ENCODE results near the gene TAMM41.

The TAMM41 gene

DNA sequence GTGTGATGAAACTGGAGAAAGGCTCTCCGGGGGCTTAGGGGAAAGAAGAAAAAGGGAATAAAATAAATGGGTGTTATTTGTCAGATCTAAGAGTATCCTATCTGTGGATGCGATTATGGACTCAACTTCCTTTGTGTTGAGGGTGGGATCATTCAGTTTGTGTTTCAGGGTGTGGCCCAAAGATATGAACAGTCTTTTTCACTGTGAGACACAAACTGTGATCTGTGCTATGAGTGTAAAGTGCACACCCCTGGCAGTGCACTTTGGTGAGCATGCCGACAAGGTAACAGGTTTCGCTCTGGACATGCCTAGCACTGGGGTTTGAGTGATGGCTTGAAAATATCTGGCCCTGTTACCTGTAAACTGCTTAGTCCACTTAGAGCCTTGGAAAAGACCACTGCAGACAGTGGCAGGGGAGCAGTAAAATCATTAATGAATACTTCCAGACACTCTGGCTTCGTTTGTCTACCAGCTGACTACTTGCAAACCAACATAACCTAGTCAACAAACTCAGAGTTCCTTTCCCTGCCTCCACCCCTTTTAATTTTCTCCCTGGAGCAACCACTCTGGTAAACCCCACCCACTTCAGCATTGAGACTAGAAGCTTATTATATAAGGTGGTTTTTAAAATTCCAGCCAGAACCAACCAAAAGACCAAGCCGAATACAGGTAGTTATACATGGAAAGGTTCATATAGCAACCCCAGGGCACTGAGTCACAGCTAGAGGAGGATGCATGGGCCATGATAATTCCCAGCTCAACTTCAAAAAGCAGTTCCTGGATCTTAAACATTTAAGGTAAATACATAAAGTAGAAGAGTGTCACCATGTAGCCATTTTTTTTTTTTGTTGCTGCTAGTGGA lies 55.1 kb downstream of the TAMM41 start:
- no peak for DNase-seq (ENCODE audit: low read depth)
- no peak overlapping the region for H3K4me3 ChIP-seq (ENCODE audit: low read depth, low read length)
- TF ChIP-seq, protein P1, sequence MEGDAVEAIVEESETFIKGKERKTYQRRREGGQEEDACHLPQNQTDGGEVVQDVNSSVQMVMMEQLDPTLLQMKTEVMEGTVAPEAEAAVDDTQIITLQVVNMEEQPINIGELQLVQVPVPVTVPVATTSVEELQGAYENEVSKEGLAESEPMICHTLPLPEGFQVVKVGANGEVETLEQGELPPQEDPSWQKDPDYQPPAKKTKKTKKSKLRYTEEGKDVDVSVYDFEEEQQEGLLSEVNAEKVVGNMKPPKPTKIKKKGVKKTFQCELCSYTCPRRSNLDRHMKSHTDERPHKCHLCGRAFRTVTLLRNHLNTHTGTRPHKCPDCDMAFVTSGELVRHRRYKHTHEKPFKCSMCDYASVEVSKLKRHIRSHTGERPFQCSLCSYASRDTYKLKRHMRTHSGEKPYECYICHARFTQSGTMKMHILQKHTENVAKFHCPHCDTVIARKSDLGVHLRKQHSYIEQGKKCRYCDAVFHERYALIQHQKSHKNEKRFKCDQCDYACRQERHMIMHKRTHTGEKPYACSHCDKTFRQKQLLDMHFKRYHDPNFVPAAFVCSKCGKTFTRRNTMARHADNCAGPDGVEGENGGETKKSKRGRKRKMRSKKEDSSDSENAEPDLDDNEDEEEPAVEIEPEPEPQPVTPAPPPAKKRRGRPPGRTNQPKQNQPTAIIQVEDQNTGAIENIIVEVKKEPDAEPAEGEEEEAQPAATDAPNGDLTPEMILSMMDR (IDR thresholded peaks at IDR 0.05; ENCODE audit: control insufficient read depth, extremely low read depth, insufficient read depth): no peak

DNA sequence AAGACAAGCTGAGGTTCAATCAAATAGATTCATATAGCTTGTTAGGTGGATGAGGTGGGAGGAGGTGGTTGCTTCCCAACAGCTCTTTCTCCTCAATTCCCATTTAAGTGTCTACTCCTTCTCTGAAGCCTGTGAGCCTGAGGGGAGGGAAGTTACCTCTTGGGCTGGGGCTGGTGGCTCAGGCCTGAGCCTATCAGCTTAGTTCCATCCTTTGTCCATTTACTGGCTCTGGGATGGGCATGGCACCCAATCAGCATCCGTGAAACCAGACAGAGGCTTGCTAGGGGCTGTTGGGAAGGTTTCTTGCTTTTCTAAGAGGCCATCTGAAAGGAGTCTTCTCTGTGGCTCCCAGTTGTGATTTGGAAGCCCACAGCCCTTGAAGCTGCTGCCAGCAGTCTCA lies 57.3 kb downstream of the TAMM41 start:
- no peak for DNase-seq (ENCODE audit: low read depth)
- no peak overlapping the region for H3K4me3 ChIP-seq (ENCODE audit: low read depth, low read length)
- TF ChIP-seq, protein P1 (IDR thresholded peaks at IDR 0.05; ENCODE audit: control insufficient read depth, extremely low read depth, insufficient read depth): no peak

DNA sequence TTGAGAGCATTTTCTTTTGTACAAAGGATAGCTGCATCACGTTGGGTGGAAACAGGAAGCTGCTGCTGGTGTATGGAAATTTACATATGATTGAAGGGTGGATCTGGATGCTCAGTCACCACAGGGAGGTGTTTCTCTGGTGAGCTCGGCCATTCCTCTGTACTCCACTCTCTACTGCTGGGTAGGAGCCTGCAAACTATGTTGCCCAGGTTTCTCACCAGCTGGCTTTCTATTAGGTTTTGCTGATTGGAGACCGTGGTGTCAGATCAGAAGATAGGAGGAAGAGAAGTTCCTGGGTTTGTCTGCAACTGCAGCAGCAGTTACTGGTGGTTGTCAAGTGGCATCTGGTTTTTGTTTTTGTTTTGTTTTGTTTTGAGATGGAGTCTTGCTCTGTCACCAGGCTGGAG lies 61.7 kb downstream of the TAMM41 start:
- no peak overlapping the region for H3K4me3 ChIP-seq (ENCODE audit: low read depth, low read length)
- TF ChIP-seq, protein P1 (IDR thresholded peaks at IDR 0.05; ENCODE audit: control insufficient read depth, extremely low read depth, insufficient read depth): no peak
- no peak for DNase-seq (ENCODE audit: low read depth)

DNA sequence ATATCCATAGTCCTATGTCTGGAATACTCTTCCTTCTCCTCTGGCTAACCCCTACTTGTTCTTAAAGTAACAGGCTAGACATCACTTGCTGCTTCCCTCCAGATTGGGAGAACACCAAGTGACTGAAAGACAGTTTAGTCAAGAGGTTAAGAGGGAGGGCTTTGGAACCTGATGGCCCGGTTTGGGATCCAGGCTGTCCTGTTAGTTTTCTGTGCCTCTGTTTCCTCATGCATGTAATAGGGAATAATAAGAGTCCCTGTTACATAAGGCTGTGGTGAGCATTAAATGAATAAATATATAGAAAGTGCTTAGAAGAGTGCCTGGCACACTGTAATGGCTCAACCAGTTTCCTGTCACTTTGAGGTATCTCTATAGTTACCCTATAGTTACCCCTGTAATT lies 66.3 kb downstream of the TAMM41 start:
- TF ChIP-seq, protein P1 (IDR thresholded peaks at IDR 0.05; ENCODE audit: control insufficient read depth, extremely low read depth, insufficient read depth): no peak
- DNase-seq (ENCODE audit: low read depth): no peak
- H3K4me3 ChIP-seq (ENCODE audit: low read depth, low read length): no peak overlapping the region

DNA sequence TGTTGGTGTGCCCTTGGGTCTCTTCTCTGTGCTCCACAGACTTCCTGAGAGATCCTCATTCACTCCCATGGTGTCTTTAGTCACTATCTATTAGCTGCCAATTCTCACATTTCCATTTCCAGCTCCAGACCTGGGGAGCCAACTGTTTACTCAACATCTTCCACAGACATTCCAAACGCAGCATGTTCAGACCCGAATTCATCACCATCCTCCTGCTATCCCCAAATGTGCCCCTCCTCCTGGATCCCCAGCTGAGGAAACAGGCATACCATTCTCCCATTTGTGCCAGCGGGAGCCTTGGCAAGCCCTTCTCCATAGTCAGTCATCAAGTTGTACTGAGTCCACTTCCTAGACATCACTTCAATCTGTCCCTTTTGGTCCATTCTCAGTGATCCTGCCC lies 67.1 kb downstream of the TAMM41 start:
- TF ChIP-seq, protein P1 (IDR thresholded peaks at IDR 0.05; ENCODE audit: control insufficient read depth, extremely low read depth, insufficient read depth): no peak
- DNase-seq (ENCODE audit: low read depth): no peak
- no peak overlapping the region for H3K4me3 ChIP-seq (ENCODE audit: low read depth, low read length)

DNA sequence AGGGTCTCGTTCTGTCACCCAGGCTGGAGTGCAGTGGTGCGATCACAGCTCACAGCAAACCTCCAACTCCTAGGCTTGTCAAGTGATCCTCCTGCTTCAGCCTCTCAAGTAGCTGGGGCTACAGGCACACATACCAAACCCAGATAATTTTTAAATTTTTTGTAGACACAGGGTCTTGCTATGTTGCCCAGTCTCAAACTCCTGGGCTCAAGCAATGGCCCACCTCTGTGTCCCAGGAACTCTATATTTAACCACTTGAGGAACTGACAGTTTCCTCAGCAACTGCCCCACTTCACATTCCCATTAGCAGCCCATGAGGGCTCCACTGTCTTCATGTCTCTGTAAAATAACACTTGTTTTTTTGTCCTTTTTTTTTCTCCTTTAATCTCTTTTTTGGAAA lies 68.4 kb downstream of the TAMM41 start:
- no peak for DNase-seq (ENCODE audit: low read depth)
- H3K4me3 ChIP-seq (ENCODE audit: low read depth, low read length): no peak overlapping the region
- TF ChIP-seq, protein P1 (IDR thresholded peaks at IDR 0.05; ENCODE audit: control insufficient read depth, extremely low read depth, insufficient read depth): no peak

DNA sequence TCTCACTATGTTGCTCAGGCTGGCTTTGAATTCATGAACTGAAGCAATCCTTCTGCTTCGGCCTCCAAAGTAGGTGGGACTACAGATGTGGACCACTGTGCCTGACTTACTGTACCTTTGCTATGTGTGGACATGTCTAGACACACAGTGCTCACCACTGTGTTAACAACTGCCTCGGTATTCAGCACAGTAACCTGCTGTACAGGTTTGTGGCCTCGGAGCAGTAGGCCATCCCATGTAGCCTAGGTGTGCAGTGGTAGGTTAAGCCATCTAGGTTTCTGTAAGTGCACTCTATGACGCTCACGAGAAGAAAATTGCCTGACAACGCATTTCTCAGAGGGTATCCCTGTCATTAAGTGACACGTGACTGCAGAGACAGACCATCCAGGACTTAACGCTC lies 70.3 kb downstream of the TAMM41 start:
- TF ChIP-seq, protein P1 (IDR thresholded peaks at IDR 0.05; ENCODE audit: control insufficient read depth, extremely low read depth, insufficient read depth): no peak
- H3K4me3 ChIP-seq (ENCODE audit: low read depth, low read length): no peak overlapping the region
- DNase-seq (ENCODE audit: low read depth): no peak

All from LNCaP clone FGC (cell line).